Measurements from ENCODE around the gene DEF6.
"Not testable (repeated sequence)": the region's sequence is repeated elsewhere in the genome, so short reads cannot be mapped to it uniquely, and the experiment has no call there.

The DEF6 gene

GRCh38 chr6:35332074-35332887 is 34.7 kb downstream of the DEF6 start:
- Mint-ChIP-seq H3K27ac (peak overlapping the region; percentile 88), H3K4me1 (ENCODE audit: low read depth) (peaks cover 25% of the 10 kb centered on the region)
- H3K4me3 Mint-ChIP-seq; H3K36me3 Mint-ChIP-seq (ENCODE audit: low read depth); H3K27me3 Mint-ChIP-seq; H3K9me3 Mint-ChIP-seq: not testable (repeated sequence)
- peak; percentile 67 for DNase-seq

- Mint-ChIP-seq H3K27me3 (no peaks in the 10 kb centered on the region), H3K27ac (peak overlapping the region; percentile 98), H3K4me1 (ENCODE audit: low read depth) (peaks cover 51% of the 10 kb centered on the region), H3K36me3 (ENCODE audit: low read depth) (peaks cover 32% of the 10 kb centered on the region), H3K9me3 (no peaks in the 10 kb centered on the region), H3K4me3 (no peak overlapping the region)
- no peak for DNase-seq
These were observed 43.9 kb downstream of the DEF6 start for GRCh38 chr6:35341557-35341956.

GRCh38 chr6:35342258-35343091 is 44.9 kb downstream of the DEF6 start, which contains the start of gene PPARD:
TSS of gene PPARD (plus strand) at chr6:35342558. CDS start at chr6:35411088, 68,530 bp downstream.
- DNase-seq, result peak; percentile 99
- Mint-ChIP-seq H3K27ac (peak within 1 kb of the TSS; percentile 98), H3K9me3 (no peaks in the 10 kb centered on the region), H3K36me3 (ENCODE audit: low read depth) (peaks cover 41% of the 10 kb centered on the region), H3K4me3 (peak within 1 kb of the TSS; percentile 96), H3K4me1 (ENCODE audit: low read depth) (peaks cover 53% of the 10 kb centered on the region), H3K27me3 (no peaks in the 10 kb centered on the region)

- peak; percentile 30 for DNase-seq
- Mint-ChIP-seq H3K27me3 (no peaks in the 10 kb centered on the region), H3K9me3 (no peaks in the 10 kb centered on the region), H3K36me3 (ENCODE audit: low read depth) (peaks cover 44% of the 10 kb centered on the region), H3K4me1 (ENCODE audit: low read depth) (peaks cover 53% of the 10 kb centered on the region), H3K27ac (peak overlapping the region; percentile 90), H3K4me3 (peak overlapping the region; percentile 96)
These were observed 45.6 kb downstream of the DEF6 start for GRCh38 chr6:35343092-35343834.

GRCh38 chr6:35343835-35344550 is 46.4 kb downstream of the DEF6 start:
- peak; percentile 19 for DNase-seq
- H3K36me3 Mint-ChIP-seq (ENCODE audit: low read depth), result peaks cover 50% of the 10 kb centered on the region
- H3K27ac Mint-ChIP-seq, result peak overlapping the region; percentile 90
- H3K4me3 Mint-ChIP-seq, result peak overlapping the region; percentile 96
- H3K9me3 Mint-ChIP-seq, result no peaks in the 10 kb centered on the region
- peaks cover 60% of the 10 kb centered on the region for H3K4me1 Mint-ChIP-seq (ENCODE audit: low read depth)
- no peaks in the 10 kb centered on the region for H3K27me3 Mint-ChIP-seq

GRCh38 chr6:35351422-35351821 is 53.8 kb downstream of the DEF6 start:
- Mint-ChIP-seq H3K4me3 (no peak overlapping the region), H3K27me3 (no peaks in the 10 kb centered on the region), H3K27ac (peak overlapping the region; percentile 77)

GRCh38 chr6:35352735-35353134 is 55.1 kb downstream of the DEF6 start:
- Mint-ChIP-seq H3K9me3 (no peaks in the 10 kb centered on the region), H3K4me3 (no peak overlapping the region), H3K4me1 (ENCODE audit: low read depth) (peaks cover 58% of the 10 kb centered on the region), H3K27me3 (no peaks in the 10 kb centered on the region), H3K27ac (peak overlapping the region; percentile 6), H3K36me3 (ENCODE audit: low read depth) (peaks cover 88% of the 10 kb centered on the region)
- DNase-seq, result no peak

More at GRCh38 chr6:35351422-35351821, 53.8 kb downstream of the DEF6 start:
- no peak for DNase-seq
- H3K4me1 Mint-ChIP-seq (ENCODE audit: low read depth), result peaks cover 63% of the 10 kb centered on the region
- H3K9me3 Mint-ChIP-seq, result no peaks in the 10 kb centered on the region
- H3K36me3 Mint-ChIP-seq (ENCODE audit: low read depth), result peaks cover 85% of the 10 kb centered on the region

GRCh38 chr6:35354361-35355135 is 56.9 kb downstream of the DEF6 start:
- H3K27ac Mint-ChIP-seq, result peak overlapping the region; percentile 44
- H3K9me3 Mint-ChIP-seq, result no peaks in the 10 kb centered on the region

GRCh38 chr6:35356391-35356790 is 58.8 kb downstream of the DEF6 start:
- peaks cover 79% of the 10 kb centered on the region for H3K36me3 Mint-ChIP-seq (ENCODE audit: low read depth)
- H3K9me3 Mint-ChIP-seq, result no peaks in the 10 kb centered on the region
- H3K4me3 Mint-ChIP-seq, result no peak overlapping the region
- no peak for DNase-seq
- H3K27ac Mint-ChIP-seq, result no peak overlapping the region
- H3K4me1 Mint-ChIP-seq (ENCODE audit: low read depth), result peaks cover 55% of the 10 kb centered on the region
- no peaks in the 10 kb centered on the region for H3K27me3 Mint-ChIP-seq

More at GRCh38 chr6:35354361-35355135, 56.9 kb downstream of the DEF6 start:
- peaks cover 53% of the 10 kb centered on the region for H3K4me1 Mint-ChIP-seq (ENCODE audit: low read depth)
- peaks cover 92% of the 10 kb centered on the region for H3K36me3 Mint-ChIP-seq (ENCODE audit: low read depth)
- DNase-seq, result peak; percentile 5
- H3K4me3 Mint-ChIP-seq, result no peak overlapping the region
- H3K27me3 Mint-ChIP-seq, result no peaks in the 10 kb centered on the region

- H3K27me3 Mint-ChIP-seq, result no peaks in the 10 kb centered on the region
- no peak overlapping the region for H3K27ac Mint-ChIP-seq
- H3K9me3 Mint-ChIP-seq, result no peaks in the 10 kb centered on the region
- peaks cover 68% of the 10 kb centered on the region for H3K36me3 Mint-ChIP-seq (ENCODE audit: low read depth)
- peaks cover 59% of the 10 kb centered on the region for H3K4me1 Mint-ChIP-seq (ENCODE audit: low read depth)
- DNase-seq, result no peak
- no peak overlapping the region for H3K4me3 Mint-ChIP-seq
These were observed 60.1 kb downstream of the DEF6 start for GRCh38 chr6:35357677-35358076.

- H3K36me3 Mint-ChIP-seq (ENCODE audit: low read depth), result peaks cover 63% of the 10 kb centered on the region
- DNase-seq, result no peak
- H3K27me3 Mint-ChIP-seq, result no peaks in the 10 kb centered on the region
- H3K4me1 Mint-ChIP-seq (ENCODE audit: low read depth), result peaks cover 59% of the 10 kb centered on the region
- no peak overlapping the region for H3K27ac Mint-ChIP-seq
- H3K4me3 Mint-ChIP-seq, result no peak overlapping the region
- no peaks in the 10 kb centered on the region for H3K9me3 Mint-ChIP-seq
These were observed 60.5 kb downstream of the DEF6 start for GRCh38 chr6:35358086-35358485.

- no peak overlapping the region for H3K4me3 Mint-ChIP-seq
- no peak overlapping the region for H3K27ac Mint-ChIP-seq
- no peaks in the 10 kb centered on the region for H3K27me3 Mint-ChIP-seq
- no peaks in the 10 kb centered on the region for H3K9me3 Mint-ChIP-seq
- peaks cover 62% of the 10 kb centered on the region for H3K4me1 Mint-ChIP-seq (ENCODE audit: low read depth)
- H3K36me3 Mint-ChIP-seq (ENCODE audit: low read depth), result peaks cover 54% of the 10 kb centered on the region
- no peak for DNase-seq
These were observed 61.7 kb downstream of the DEF6 start for GRCh38 chr6:35359346-35359743.

- Mint-ChIP-seq H3K27me3 (no peaks in the 10 kb centered on the region), H3K27ac (peak overlapping the region; percentile 45), H3K9me3 (no peaks in the 10 kb centered on the region), H3K4me1 (ENCODE audit: low read depth) (peaks cover 58% of the 10 kb centered on the region), H3K36me3 (ENCODE audit: low read depth) (peaks cover 49% of the 10 kb centered on the region), H3K4me3 (no peak overlapping the region)
- DNase-seq, result no peak
These were observed 62.2 kb downstream of the DEF6 start for GRCh38 chr6:35359744-35360348.

Measured in activated T-cell treated with anti-CD3 and anti-CD28 coated beads, Interleukin-2, amount 50 U/mL, for 24 hours (primary cell).